Measurements from ENCODE around the gene POLK.

- no peak for TF ChIP-seq POLR2A (IDR thresholded peaks at IDR 0.05; ENCODE audit: low read depth, low read length)
- no peak for TF ChIP-seq POLR2AphosphoS5 (IDR thresholded peaks at IDR 0.05; ENCODE audit: low read depth, low read length)
- no peak for TF ChIP-seq TAF1 (IDR thresholded peaks at IDR 0.05; ENCODE audit: borderline replicate concordance, low read depth, low read length)
Measured at GRCh38 chr5:75627801-75628200, 116.1 kb downstream of the POLK start.

All from GM12892 (cell line).